SKM-1 (cell line): ENCODE data around the gene RPL4.
"Not testable (repeated sequence)": the region's sequence is repeated elsewhere in the genome, so short reads cannot be mapped to it uniquely, and the experiment has no call there.

Experiments used
- DNase-seq: peaks from one replicate; lab custom pipeline; 2025; ENCODE audit not compliant: unreplicated experiment; lab: John Stamatoyannopoulos, UW

RPL4 gene

DNA sequence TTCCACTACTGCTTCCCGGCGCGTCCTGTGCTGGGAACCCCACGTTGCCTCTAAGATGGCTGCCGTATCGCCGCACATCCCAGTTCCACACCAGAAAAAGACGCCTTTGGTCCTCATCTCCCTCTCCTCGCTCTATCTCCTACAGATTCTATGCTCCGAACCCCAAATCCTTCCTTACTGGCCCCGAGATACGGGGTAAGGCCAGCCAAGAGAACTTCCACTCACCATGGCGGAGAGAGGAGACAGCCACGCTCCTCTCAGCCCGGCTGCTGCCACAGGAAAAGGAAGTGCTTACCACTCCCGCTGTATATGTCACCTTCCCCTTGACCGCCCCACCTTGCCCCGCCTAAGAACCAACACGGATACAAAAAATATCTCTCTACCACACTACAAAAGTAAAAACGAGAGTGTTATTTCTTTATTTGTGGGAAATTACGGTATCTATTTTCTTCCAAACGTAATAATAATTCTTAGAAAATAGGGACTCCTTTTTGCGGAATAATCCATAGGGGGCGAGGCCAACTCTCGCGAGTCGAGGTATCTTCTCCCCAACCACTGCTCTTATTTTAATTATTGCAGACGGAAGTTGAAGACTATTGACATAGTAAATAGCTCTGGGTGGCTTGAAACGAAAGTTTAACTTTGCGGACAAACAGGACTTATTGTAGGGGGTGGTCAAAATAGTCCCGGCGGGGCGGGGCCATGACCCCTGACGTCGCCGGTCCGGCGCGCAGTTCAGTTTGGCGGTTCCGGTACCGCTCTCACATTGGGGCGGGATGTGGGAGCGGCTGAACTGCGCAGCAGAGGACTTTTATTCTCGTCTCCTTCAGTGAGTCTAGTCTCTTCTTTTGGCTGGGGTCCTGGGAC is at the start of gene RPL4, which contains the start of gene ZWILCH:
RPL4 (minus strand) TSS at position 293 of the 867 bp plus-strand sequence; CDS start at position 228, 65 bp downstream.
ZWILCH (plus strand) TSS at position 764 of the 867 bp plus-strand sequence; CDS start at position 777, 13 bp downstream.
- DNase-seq: peak; percentile 75

DNA sequence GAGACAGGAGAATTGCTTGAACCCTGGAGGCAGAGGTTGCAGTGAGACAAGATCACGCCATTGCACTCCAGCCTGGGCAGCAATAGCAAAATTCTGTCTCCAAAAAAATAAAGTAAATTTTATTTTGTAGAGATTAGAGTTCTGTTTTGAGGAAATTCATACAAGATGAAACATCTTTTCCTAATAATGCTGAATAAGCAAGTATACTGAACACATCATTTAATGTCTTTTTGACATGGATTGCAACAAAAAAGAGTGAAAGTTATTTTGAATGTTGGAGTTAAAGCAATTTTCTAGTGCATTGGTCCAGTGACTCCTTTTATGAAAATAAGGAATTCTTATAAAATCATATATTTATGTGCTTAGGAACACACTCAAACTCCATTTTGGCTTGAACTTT is 40.6 kb upstream of the RPL4 start:
- DNase-seq: no peak

- no peak for DNase-seq
Measured at GRCh38 chr15:66542896-66543295, 38.2 kb upstream of the RPL4 start.

DNA sequence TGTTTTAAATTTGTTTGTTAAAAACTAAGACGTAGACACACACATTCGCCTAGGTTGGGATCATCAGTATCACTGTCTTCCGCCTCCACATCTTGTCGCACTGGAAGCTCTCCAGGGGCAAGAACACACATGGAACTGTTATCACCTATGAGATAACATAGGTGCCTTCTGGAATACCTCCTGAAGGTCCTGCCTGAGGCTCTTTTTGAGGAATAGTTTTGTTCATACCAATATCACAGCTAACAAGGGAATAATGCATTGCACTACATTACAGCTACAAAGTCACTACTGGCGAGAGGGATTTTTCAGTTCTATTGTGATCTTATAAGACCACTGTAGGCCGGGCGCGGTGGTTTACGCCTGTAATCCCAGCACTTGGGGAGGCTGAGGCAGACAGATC is 30.4 kb upstream of the RPL4 start:
- DNase-seq: no peak

- DNase-seq: no peak
Measured at GRCh38 chr15:66524838-66525237, 20.2 kb upstream of the RPL4 start.

DNA sequence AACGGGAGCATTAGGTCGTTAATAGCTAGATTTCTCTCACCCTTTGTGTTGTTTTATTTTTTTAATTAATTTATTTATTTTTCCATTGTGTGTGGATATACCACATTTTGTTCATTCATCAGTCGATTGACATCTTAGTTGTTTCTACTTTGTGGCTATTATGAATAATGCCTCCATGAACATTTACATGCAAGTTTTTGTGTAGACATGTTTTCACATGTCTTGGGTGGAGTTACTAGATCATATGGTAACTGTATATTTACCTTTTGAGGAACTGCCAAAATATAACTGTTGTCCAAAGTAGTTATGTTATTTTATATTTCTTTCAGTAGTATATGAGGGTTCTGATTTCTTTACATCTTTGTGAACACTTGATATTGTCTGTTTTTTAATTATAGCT is 19.3 kb upstream of the RPL4 start:
- DNase-seq: no peak

- no peak for DNase-seq
Measured at GRCh38 chr15:66515901-66516322, 11.3 kb upstream of the RPL4 start.

- no peak for DNase-seq
Measured at GRCh38 chr15:66514586-66514985, 9.9 kb upstream of the RPL4 start.

- DNase-seq: no peak
Measured at GRCh38 chr15:66508293-66508883, 3.7 kb upstream of the RPL4 start.

- DNase-seq: no peak
Measured at GRCh38 chr15:66505818-66506217, 1.2 kb upstream of the RPL4 start.

GRCh38 chr15:66505430-66505811 is 766 bp upstream of the RPL4 start:
- no peak for DNase-seq

- DNase-seq: no peak
Measured at GRCh38 chr15:66503780-66504562, 684 bp downstream of the RPL4 start.

DNA sequence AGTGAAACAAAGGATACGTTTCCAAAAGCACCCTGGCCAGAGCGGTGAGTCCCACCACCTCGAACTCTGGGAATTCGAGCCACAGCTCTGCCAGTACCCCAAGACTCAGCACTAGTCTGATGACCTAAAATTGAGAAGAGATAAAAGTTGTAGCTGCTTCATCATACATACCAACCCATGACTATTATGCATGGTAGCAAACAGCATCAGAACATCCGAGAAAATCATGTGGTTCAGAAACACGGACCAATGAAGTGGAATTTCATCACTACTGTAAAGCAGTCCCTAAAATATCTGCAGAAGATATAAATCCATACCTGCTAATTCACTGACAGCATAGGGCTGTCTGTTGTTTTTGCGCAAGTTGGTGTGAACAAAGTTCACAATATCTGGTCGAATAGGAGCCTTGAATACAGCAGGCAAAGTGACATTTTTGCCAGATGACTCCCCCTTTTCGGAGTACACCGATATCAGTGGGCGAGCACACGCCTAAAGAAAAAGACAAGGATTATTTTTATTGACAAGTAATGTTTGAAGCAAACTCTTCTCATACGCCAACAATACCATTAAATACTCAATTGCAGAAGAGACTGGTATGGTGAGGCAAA is 1.5 kb downstream of the RPL4 start:
- not testable (repeated sequence) for DNase-seq

GRCh38 chr15:66502491-66502890 is 2.2 kb downstream of the RPL4 start:
- no peak for DNase-seq

DNA sequence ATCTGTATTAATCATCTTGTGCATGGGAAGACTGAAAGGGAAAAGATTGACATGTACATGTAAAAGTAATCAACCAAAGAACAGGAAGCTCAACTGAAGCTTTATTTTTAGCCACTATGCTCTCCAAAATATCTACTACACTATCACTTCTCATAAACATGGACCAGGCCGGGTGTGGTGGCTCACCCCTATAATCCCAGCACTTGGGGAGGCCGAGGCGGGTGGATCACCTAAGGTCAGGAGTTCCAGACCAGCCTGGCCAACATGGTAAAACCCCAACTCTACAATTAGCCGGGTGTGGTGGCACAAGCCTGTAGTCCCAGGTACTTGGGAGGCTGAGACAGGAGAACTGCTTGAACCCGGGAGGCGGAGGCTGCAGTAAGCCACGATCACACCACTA is 4.3 kb downstream of the RPL4 start:
- DNase-seq: not testable (repeated sequence)

GRCh38 chr15:66498501-66499386 is 5.9 kb downstream of the RPL4 start:
- no peak for DNase-seq

DNA sequence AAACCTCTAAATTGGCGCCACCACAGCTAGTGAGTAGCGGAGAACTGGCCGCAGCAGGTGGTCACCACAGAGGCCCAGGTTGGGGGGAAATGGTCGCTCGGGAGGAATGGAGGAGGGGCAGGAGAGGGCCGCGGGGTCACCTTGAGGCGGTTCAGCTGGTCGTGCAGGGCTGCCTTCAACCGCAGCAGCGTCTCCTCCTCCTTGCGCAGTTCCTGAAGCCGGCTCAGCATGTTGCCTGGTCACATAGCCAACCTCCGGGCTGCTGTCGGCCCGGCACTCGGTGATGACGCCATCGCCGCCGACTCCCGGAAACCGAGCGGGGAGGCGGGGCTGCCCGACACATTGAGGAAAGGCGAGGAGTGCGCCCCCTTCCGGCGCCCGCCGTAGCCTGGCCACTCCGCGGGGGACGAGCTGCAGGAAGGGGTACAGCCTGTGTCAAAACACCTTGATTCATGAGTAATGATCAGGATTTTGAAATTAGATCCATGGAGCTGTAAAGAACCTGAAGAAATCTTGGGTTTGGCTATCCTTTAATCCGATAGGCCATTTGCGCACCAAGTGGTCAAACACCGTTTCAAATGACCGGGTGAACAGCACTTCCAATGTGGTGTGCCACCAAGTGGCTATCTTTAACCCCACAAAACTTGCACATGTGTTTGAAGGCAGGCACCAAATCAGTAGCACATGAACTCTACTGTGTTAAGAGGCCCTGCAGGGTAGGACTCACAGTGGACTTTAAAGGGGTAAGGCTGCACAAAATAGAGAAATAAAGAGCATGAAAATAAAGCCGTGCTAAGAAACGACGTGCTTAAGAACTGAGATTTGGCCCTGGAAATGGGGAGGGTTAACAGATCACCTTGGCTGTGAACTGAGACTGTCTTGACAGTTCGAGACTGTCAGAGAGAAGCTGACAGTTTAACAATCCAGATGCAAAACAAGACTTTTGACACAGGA is 6.9 kb downstream of the RPL4 start, which contains the start of gene SNAPC5:
SNAPC5 (minus strand) TSS at position 261 of the 954 bp plus-strand sequence; CDS start at position 230, 31 bp downstream.
- peak; percentile 87 for DNase-seq

DNA sequence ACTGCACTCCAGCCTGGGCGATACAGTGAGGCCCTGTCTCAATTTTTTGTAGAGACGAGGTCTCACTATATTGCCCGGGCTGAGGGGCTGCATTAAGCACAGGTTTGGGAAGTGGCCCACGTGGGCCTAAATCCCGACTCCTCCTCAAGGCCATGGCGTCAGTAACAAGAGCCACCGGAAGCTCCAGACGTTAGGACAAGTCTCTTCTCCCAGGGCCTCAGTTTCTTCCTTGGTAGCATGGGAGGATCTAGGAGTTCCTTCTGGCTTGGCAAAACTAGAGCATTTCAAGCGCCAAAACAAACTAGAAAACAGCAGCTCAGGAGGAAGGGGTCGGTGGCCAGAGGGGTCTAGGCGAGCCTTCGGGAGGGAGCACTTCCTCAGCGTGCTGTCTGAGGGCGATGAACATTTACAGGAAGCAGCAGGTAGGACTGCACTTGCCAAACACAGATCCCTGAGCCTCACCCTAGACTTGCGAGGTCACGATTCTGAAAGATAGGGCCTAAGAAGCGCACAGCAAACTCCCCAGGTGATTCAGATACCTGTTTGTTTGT is 7.6 kb downstream of the RPL4 start:
- DNase-seq: no peak

DNA sequence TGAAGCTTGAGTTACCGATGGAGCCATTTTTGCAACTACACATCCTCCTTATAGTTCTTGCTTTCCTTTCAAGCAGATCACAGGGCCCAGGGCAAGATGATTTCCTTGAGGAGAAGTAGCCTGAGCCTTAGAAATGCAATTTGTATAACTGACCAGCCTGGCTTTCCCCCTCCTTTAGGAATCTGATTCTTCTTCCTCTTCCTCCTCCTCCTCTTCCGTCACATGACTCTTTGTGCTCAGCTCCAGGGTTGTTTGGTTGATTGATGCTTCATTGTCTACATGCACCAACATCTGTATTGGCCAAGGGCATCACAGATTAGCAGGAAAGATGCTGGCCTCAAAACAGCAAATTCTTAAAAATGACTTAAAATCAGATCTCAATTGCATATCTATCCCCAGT is 10.4 kb downstream of the RPL4 start:
- DNase-seq: no peak
